ENCODE measurements around the gene NHSL2.

DNA sequence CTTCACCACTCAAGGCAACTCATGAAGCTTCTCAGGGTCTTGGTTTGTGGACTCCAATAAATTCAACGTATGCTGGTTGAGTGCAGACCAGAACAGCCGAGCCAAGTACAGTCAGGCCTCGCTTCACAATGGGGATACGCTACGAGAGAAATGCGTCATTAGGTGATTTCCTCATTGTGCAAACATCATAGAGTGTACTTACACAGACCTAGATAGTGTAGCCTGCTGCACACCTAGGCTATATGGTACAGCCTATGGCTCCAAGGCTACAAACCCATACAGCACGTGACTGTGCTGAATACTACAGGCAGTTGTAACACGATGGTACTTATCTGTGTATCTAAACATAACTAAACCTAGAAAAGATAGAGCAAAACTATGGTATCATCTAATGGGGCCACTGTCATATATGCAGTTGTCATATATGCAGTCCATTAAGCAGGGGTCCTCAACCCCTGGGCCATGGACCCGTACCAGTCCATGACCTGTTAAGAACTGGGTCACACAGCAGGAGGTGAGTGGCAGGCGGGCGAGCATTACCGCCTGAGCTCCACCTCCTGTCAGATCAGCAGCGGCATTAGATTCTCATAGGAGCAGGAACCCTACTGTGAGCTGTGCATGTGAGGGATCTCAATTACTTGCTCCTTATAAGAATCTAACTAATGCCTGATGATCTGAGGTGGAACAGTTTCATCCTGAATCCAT is 189.6 kb downstream of the NHSL2 start:
- TF ChIP-seq, protein P1, sequence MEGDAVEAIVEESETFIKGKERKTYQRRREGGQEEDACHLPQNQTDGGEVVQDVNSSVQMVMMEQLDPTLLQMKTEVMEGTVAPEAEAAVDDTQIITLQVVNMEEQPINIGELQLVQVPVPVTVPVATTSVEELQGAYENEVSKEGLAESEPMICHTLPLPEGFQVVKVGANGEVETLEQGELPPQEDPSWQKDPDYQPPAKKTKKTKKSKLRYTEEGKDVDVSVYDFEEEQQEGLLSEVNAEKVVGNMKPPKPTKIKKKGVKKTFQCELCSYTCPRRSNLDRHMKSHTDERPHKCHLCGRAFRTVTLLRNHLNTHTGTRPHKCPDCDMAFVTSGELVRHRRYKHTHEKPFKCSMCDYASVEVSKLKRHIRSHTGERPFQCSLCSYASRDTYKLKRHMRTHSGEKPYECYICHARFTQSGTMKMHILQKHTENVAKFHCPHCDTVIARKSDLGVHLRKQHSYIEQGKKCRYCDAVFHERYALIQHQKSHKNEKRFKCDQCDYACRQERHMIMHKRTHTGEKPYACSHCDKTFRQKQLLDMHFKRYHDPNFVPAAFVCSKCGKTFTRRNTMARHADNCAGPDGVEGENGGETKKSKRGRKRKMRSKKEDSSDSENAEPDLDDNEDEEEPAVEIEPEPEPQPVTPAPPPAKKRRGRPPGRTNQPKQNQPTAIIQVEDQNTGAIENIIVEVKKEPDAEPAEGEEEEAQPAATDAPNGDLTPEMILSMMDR (conservative IDR thresholded peaks at IDR 0.05; ENCODE audit: low read length), result no peak
- TF ChIP-seq EZH2phosphoT487 (IDR thresholded peaks at IDR 0.05; ENCODE audit: borderline replicate concordance, low read depth, low read length), result no peak
